GM18909 (cell line): ENCODE results near the gene TBCC.

Experiments
- ATAC-seq: cut with Tn5 transposase; IDR thresholded peaks from one replicate; pipeline ENCODE4 v1.9.1; 2021; ENCODE audit warnings: mild to moderate bottlenecking; ENCODE audit not compliant: unreplicated experiment, poor library complexity

The TBCC gene

DNA sequence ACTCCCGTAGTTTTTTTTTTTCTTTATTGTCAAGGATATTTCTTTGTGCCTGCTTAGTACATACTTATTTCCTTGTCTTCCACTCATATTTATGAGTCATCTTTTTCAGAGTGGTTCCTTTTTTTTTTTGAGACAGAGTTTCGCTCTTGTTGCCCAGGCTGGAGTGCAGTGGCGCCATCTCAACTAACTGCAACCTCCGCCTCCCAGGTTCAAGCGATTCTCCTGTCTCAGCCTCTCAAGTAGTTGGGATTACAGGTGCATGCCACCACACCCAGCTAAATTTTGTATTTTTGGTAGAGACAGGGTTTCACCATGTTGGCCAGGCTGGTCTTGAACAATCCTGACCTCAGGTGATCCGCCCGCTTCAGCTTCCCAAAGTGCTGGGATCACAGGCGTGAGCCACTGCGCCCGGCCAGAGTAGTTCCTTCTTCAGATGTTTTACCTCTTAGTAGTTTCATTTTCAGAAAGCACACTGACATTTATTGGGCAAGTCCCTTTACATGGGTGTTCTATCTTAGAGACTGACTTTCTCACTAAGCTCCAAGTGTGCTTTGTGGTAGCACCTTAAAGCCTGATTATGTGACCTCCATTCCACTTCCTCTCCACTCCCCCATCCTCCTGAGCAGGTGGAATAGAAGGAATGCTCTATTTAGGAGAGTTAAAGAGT is 29.1 kb upstream of the TBCC start:
- peak; percentile 42 for ATAC-seq

GRCh38 chr6:42774201-42774600 is 28.3 kb upstream of the TBCC start:
- ATAC-seq, result no peak

- peak; percentile 15 for ATAC-seq
Measured at GRCh38 chr6:42771741-42772100, 25.8 kb upstream of the TBCC start.

DNA sequence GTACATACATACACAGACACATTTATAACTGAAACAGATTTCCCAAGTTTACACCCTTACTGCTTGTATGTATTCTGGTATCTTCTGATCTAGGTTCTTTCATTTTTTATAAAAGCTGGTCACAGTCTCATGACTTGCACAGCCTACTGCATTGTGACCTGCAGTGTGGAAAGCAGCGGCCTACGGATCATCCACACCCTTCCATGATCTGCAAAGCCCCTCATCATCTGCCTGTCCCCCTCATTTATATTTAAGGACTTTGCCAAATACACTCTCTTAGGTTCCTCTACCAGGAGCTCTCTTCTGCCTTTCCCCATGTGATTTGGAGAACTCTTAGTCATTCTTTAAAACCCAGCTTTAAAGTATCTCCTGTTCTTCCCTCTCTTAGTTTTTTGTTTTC is 23.9 kb upstream of the TBCC start:
- no peak for ATAC-seq

GRCh38 chr6:42769051-42769450 is 23.1 kb upstream of the TBCC start:
- no peak for ATAC-seq

- ATAC-seq, result no peak
Measured at GRCh38 chr6:42766163-42766670, 20.3 kb upstream of the TBCC start.

DNA sequence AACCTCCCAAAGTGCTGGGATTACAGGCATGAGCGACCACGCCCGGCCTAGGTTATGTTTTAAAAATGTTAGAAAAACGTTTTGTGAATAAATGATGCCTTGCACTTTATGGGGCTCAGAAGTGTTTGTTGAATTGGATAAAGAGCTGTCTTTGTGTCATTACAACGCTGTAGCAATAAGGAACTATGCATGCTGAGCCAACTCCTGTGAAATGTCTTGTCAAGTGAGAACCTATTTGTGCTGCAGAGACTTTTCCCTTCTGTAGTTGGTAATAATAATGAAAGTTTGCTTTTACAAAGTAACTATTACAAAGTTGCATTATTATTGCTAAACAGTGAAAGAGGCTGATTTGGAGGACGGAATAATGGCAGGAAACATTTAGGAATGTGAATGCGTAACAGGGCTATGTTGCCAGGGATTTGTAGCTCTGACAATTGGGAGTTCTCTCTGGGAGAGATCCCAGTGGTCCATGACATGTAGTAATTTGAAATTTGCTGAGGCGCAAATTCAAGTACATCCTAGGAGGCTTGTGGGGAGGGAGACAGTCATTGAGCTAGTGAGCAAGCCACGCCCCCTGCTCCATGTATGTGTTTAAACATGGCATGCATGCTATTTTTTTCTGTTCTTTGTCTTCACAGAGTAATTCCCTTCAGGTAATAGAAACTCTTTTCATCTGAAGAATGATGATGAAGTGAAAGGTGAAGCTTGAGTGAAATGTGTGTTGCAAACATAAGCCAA is 19.2 kb upstream of the TBCC start:
- ATAC-seq, result no peak

- ATAC-seq, result no peak
Measured at GRCh38 chr6:42762950-42763349, 17.0 kb upstream of the TBCC start.

DNA sequence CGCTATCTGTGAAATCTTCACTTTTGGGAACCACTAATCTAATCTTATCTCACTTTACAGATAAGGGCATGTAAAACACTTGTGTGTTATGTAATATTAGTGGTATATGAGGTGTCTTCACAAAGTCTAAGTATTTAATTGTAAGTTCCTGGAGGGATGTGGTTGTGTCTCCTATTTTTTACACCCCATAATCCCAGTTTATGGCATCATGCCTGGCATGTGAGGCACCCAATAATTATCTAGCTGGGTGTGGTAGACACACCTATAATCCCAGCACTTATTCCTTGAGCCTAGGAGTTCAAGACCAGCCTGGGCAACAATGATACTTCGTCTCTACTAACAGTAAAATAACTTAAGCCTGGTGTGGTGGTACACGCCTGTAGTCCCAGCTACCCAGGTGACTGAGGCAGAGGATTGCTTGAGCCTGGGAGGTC is 16.5 kb upstream of the TBCC start:
- no peak for ATAC-seq

GRCh38 chr6:42761287-42762067 is 15.6 kb upstream of the TBCC start:
- ATAC-seq, result no peak

- no peak for ATAC-seq
Measured at GRCh38 chr6:42758756-42759430, 13.0 kb upstream of the TBCC start.

- no peak for ATAC-seq
Measured at GRCh38 chr6:42756722-42757121, 10.8 kb upstream of the TBCC start.

- no peak for ATAC-seq
Measured at GRCh38 chr6:42754759-42755158, 8.9 kb upstream of the TBCC start.

DNA sequence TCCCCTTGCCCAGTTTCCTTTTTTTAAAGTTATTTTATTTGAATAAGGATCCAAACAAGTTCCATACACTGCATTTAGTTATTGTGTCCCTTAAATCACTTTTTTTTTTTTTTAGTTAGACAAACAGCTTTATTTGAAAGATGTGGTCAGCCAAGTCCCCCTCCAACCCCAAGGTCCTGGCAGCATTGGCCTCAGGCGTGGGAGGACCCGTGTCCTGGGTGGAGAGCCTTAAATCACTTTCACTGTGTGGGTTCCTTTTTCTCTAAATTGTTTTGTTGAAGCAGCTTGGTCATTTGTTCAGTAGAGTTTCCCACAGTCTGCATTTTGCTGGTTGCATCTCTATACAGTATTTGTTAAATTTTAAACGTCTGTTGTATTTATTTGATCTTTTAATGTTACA is 5.2 kb upstream of the TBCC start:
- no peak for ATAC-seq

DNA sequence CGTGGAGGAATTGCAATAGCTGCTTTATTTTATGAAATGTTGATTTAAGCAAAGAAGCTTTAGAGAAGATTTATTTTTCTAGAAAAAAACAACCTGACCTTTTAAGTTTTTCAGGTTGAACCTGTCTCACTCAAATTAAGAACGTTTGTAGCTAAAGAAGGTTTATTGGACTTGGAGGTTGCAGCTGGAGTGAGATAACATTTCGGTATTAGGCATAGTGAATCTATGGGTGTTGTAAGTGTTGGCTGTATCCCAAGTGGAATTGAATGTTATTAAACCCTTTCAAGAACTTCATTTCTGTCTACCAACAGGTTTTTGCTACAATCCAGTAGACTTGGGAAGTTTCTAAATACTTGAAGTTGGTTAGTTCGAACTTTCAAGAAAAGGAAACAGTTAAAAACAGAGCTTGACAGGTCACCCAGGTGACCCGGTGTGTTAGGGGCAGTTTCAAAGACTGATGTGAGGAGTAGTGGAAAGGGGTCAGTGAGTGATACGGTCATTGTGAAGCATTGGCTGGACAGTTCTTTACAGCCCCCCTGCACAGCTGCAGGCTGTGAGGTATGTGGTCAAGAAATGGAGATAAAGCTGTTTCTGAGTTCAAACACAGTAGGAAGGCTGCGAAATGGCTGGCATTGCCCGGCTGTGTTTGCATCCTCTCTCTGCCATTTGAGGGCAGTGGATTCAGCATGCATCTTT is 2.4 kb upstream of the TBCC start:
- ATAC-seq, result no peak

DNA sequence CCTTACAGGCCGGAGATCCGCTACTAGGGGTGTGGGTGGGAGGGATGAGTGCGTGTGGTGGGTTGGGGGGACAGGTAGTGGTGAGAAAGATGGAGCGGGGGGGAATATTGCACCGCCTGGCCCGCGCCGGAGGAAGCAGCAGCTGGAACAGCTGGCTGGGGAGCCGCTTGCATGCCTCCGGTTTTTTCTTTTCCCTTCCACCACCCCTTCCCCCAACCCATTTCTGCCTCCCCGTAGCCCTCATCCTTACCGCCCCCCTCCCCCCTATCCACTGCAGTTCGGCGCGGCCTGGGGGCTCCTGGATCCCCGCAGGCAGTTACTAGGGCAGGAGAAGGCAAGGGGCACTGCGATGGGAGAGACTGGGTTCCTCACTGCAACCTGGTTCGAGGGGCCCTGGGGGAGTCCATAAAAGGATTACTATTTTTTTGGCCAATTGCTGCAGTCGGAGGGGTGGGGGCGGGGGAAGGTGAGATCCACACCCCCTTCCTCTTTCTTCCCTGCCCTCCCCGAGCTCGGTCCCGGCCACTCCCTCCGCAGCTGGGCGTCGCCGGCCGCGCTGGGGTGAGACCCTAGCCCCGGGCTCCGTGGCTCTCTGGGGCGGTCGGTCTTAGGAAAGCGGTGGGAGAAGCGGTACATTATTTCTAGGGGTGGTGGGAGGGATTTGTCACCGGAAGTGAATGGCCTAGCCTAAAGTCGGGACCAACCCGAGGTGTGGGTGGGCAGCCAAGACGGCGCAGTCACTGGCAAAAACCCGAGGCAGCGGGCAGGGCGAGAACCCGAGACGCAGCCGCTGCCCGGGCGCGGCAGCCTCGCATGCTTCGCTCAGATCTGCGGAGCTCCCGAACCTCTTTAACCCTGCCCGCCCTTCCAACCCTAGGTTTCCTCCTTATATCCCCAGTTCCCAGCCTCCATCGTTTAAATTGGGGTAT is 824 bp upstream of the TBCC start:
- peak; percentile 57 for ATAC-seq

GRCh38 chr6:42745083-42745639 is 742 bp downstream of the TBCC start:
- ATAC-seq, result no peak

DNA sequence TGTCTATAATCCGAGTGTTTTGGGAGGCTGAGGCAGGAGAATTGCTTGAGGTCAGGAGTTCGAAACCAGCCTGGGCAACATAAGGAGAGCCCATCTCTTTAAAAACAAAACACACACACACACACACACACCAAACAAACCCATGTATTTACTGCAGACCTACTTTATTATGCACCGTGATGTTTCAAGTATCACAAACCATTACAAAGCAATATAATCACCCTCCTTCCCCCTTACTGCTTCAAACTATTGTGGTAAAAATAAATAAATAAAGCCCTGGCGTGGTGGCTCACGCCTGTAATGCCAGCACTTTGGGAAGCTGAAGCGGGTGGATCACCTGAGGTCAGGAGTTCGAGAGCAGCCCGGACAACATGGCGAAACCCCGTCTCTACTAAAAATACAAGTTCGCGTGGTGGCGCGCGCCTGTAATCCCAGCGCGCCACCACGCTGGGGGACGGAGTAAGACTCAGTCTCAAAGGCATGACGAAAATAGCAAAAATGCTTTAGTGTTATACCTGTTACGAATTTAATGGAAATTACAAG is 1.5 kb downstream of the TBCC start:
- no peak for ATAC-seq
